KMS-11 (cell line): Measurements from ENCODE around the gene HTRA3.

Experiments
- H2AFZ ChIP-seq: fragments of 200-600 bp; sonication (generic); 2 replicates; pipeline ENCODE4 v1.6.1; 2016; ENCODE audit warnings: antibody characterized with exemption, mixed run types, low read depth
- H3K27ac ChIP-seq: fragments of 200-600 bp; sonication (generic); 2 replicates; pipeline ENCODE4 v1.6.1; 2016; ENCODE audit warnings: mild to moderate bottlenecking, mixed run types
- H3K27me3 ChIP-seq: fragments of 200-600 bp; sonication (generic); 2 replicates; pipeline ENCODE4 v1.6.1; 2017; ENCODE audit warnings: mild to moderate bottlenecking, low read depth, mixed run types, moderate library complexity; ENCODE audit not compliant: insufficient read depth
- H3K36me3 ChIP-seq: fragments of 200-600 bp; sonication (generic); 2 replicates; pipeline ENCODE4 v1.6.1; 2017; ENCODE audit warnings: mild to moderate bottlenecking, mixed run types; ENCODE audit not compliant: insufficient read depth
- H3K4me1 ChIP-seq: fragments of 200-600 bp; sonication (generic); 2 replicates; pipeline ENCODE4 v1.6.1; 2016; ENCODE audit warnings: mild to moderate bottlenecking, low read depth, mixed run types; ENCODE audit not compliant: poor library complexity, severe bottlenecking
- H3K4me2 ChIP-seq: fragments of 200-600 bp; sonication (generic); 2 replicates; pipeline ENCODE4 v1.7.0; 2016; ENCODE audit warnings: mild to moderate bottlenecking, mixed run types
- H3K4me3 ChIP-seq: fragments of 200-600 bp; sonication (generic); IDR thresholded peaks from 2 replicates; pipeline ENCODE4 v1.6.1; 2017; ENCODE audit warnings: low read depth, low read length, mixed read lengths; ENCODE audit not compliant: insufficient read depth
- H3K79me2 ChIP-seq: fragments of 200-600 bp; sonication (generic); 2 replicates; pipeline ENCODE4 v1.6.1; 2016; ENCODE audit warnings: low read depth, mixed run types; ENCODE audit not compliant: insufficient read depth
- H3K9ac ChIP-seq: fragments of 200-600 bp; sonication (generic); 2 replicates; pipeline ENCODE4 v1.6.1; 2016; ENCODE audit warnings: mild to moderate bottlenecking, mixed run types
- H4K20me1 ChIP-seq: fragments of 200-600 bp; sonication (generic); 2 replicates; pipeline ENCODE4 v1.6.1; 2016; ENCODE audit warnings: mild to moderate bottlenecking, mixed run types; ENCODE audit not compliant: insufficient read depth
- TF ChIP-seq, protein P1 (sequence below): fragments of 200-600 bp; sonication (generic); conservative IDR thresholded peaks from 2 replicates; pipeline ENCODE4 v1.6.1; 2017; ENCODE audit warnings: low read depth, mild to moderate bottlenecking, antibody characterized with exemption, low read length, moderate library complexity, mixed read lengths

Gene HTRA3

GRCh38 chr4:8279321-8280157, 10.0 kb downstream of the HTRA3 start:
- H2AFZ ChIP-seq: no peak overlapping the region
- no peaks in the 10 kb centered on the region for H3K36me3 ChIP-seq
- no peak overlapping the region for H3K4me3 ChIP-seq
- no peak overlapping the region for H3K9ac ChIP-seq
- H3K4me1 ChIP-seq: no peaks in the 10 kb centered on the region
- H4K20me1 ChIP-seq: no peaks in the 10 kb centered on the region
- no peak overlapping the region for H3K4me2 ChIP-seq
- H3K27me3 ChIP-seq: no peaks in the 10 kb centered on the region
- H3K79me2 ChIP-seq: no peaks in the 10 kb centered on the region
- no peak overlapping the region for H3K27ac ChIP-seq
- TF ChIP-seq, protein P1, sequence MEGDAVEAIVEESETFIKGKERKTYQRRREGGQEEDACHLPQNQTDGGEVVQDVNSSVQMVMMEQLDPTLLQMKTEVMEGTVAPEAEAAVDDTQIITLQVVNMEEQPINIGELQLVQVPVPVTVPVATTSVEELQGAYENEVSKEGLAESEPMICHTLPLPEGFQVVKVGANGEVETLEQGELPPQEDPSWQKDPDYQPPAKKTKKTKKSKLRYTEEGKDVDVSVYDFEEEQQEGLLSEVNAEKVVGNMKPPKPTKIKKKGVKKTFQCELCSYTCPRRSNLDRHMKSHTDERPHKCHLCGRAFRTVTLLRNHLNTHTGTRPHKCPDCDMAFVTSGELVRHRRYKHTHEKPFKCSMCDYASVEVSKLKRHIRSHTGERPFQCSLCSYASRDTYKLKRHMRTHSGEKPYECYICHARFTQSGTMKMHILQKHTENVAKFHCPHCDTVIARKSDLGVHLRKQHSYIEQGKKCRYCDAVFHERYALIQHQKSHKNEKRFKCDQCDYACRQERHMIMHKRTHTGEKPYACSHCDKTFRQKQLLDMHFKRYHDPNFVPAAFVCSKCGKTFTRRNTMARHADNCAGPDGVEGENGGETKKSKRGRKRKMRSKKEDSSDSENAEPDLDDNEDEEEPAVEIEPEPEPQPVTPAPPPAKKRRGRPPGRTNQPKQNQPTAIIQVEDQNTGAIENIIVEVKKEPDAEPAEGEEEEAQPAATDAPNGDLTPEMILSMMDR: no peak

DNA sequence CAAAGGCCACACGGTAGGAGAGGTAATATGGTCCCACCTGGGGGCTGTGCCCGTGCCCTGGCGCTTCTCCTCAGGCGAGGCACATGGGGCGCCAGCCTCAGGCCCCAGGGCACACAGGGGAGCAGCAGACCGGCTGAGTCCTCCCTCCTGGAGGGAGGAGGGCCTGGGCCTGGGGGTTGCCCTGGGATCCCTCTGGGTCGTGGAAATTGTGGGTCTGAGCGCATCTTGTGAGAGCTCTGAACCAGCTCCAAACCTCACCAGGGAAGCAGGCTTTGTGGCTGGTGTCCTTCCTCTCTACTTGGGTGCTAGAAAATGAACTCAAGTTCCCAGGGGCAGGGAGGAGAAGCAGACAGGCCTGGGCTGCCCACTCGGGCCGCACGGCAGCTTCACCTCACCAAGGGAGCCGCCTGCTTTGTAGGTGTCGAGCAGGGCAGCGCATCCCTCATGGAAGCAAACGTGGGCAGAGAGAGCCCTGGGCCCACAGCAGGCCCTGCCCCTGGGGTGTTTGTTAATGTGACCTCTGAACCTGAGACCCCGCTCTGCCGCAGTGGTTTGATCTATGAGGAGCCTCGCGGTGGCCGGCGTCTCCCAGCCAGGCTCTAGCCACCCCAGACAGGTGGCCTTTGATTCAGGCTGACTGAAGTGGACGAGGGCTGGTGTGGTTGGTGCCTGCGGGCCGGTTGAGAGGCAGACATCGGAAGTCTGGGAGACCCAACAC, 10.8 kb downstream of the HTRA3 start:
- no peaks in the 10 kb centered on the region for H4K20me1 ChIP-seq
- no peaks in the 10 kb centered on the region for H3K36me3 ChIP-seq
- no peak overlapping the region for H3K27ac ChIP-seq
- TF ChIP-seq, protein P1: no peak
- no peaks in the 10 kb centered on the region for H3K27me3 ChIP-seq
- H3K4me2 ChIP-seq: no peak overlapping the region
- H3K4me1 ChIP-seq: no peaks in the 10 kb centered on the region
- no peak overlapping the region for H3K4me3 ChIP-seq
- no peaks in the 10 kb centered on the region for H3K79me2 ChIP-seq
- H3K9ac ChIP-seq: no peak overlapping the region
- no peak overlapping the region for H2AFZ ChIP-seq

DNA sequence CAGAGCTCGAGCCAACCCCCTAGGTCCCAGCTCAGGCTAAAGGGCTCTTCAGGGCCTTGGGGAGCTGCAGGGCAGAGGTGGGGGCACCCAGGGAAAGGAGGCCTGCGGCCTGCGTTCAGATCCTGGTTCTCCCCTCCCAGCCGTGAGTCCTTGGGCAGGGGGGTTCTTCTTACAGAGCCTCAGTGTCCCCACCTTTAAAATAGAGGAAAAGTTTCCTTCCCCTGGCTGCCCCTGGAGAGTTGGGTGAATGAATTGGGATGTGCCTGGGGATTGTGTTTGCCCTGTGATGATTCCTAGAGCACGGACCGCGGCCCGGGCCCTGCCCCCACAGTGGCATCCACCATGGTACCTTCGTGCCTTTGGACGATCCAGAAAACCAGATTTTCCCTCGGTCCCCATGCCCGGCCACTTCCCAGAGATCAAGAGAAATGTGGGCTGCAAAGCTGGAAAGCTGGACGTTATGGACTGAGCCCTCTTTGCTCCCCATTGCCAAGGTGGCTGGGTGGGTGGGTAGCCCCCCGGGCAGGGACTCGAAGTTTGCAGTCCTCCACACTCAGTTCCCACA, 11.4 kb downstream of the HTRA3 start:
- Histone ChIP-seq H3K27me3 (no peaks in the 10 kb centered on the region), H3K4me3 (no peak overlapping the region), H3K9ac (no peak overlapping the region), H2AFZ (no peak overlapping the region), H3K27ac (no peak overlapping the region), H4K20me1 (no peaks in the 10 kb centered on the region), H3K4me1 (no peaks in the 10 kb centered on the region), H3K4me2 (no peak overlapping the region), H3K79me2 (no peaks in the 10 kb centered on the region), H3K36me3 (no peaks in the 10 kb centered on the region)
- TF ChIP-seq, protein P1: no peak

DNA sequence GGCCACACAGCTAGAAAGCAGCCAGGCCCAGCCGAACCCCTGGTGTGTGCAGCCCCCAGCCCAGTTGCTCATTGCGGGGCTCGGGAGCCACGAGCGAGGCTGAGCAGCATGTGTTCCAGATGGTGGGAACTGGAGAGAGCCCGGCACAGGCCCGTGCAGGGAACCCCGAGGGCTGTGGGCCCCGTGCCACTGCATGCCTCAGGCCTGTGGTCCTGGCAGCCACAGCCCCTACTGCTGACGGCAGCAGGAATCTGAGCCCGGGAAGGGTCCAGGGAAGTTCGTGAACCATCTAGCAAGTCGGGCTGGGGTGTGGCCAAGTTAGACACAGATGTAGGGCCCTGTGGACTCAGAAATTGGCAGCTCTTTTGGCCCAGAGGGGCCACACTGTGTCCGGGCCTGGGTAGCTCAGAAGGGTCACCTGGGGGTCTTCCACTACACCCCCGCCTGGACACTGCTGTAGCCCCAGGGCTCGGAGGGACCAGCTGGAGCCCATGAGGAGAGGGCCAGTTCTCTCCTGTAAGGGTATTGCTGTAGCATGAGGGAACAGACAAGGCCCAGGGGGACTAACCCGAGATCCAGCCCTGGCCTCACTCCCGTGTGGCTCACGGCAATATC, 12.1 kb downstream of the HTRA3 start:
- Histone ChIP-seq H2AFZ (no peak overlapping the region), H3K4me2 (no peak overlapping the region), H3K27me3 (no peaks in the 10 kb centered on the region), H4K20me1 (no peaks in the 10 kb centered on the region), H3K9ac (no peak overlapping the region), H3K4me1 (no peaks in the 10 kb centered on the region), H3K36me3 (no peaks in the 10 kb centered on the region), H3K27ac (no peak overlapping the region), H3K79me2 (no peaks in the 10 kb centered on the region), H3K4me3 (no peak overlapping the region)
- TF ChIP-seq, protein P1: no peak
